SK-N-SH (cell line): ENCODE measurements around the gene DUOXA2. TPM values are rescaled to one million over a fixed set of nuclear protein-coding genes. Genes with fewer than 3 reads are reported as not detected.

Source experiments
- CTCF ChIA-PET: fragments of 300-600, 350-600 bp; formaldehyde crosslinking; extraction: SDS; loops from one replicate; lab custom pipeline; 2021; lab: Yijun Ruan, JAX
- POLR2A ChIA-PET: fragments of 350-600 bp; sonication (Branson Sonifier 250); formaldehyde crosslinking; extraction: SDS; loops from one replicate; lab custom pipeline; 2020; ENCODE audit warnings: antibody characterized with exemption, inconsistent platforms; lab: Yijun Ruan, JAX
- DNase-seq: peaks from one replicate; pipeline ENCODE4 v3.0.0; 2012
- H2AFZ ChIP-seq: fragments of 200-600 bp; sonication (generic); 2 replicates; pipeline ENCODE4 v1.8.1; 2016; ENCODE audit warnings: antibody characterized with exemption, mild to moderate bottlenecking, low read depth
- H3F3A ChIP-seq: fragments of 200-600 bp; sonication (generic); replicated peaks from 2 replicates; pipeline ENCODE3; 2016; ENCODE audit warnings: antibody characterized with exemption, mild to moderate bottlenecking; ENCODE audit not compliant: insufficient read depth
- H3K27ac ChIP-seq, 2 experiments: fragments of 200-500 bp in 1 of 2; fragments of 200-600 bp in 1 of 2; sonication (Bioruptor generic) in 1 of 2; sonication (generic), shearing (Covaris generic) in 1 of 2; 2 replicates each; pipeline versions ENCODE4 v1.5.1 to v1.6.1; 2014 to 2016; ENCODE audit warnings: low read depth in 2 of 2, inconsistent platforms in 1 of 2, low read length in 1 of 2, mild to moderate bottlenecking in 1 of 2, mixed read lengths in 1 of 2
- H3K27me3 ChIP-seq: fragments of 200-600 bp; sonication (generic), shearing (Covaris generic); 2 replicates; pipeline ENCODE4 v1.6.1; 2016; ENCODE audit warnings: mixed run types; ENCODE audit not compliant: insufficient read depth
- H3K36me3 ChIP-seq, 2 experiments: fragments of 200-500 bp in 1 of 2; fragments of 200-600 bp in 1 of 2; sonication (Bioruptor generic) in 1 of 2; sonication (generic) in 1 of 2; replicated peaks in 1 of 2; 2 replicates each; pipeline versions ENCODE3 to v1.5.1; 2014 to 2016; ENCODE audit warnings: low read length in 1 of 2, mild to moderate bottlenecking in 1 of 2; ENCODE audit not compliant: insufficient read depth in 2 of 2, control insufficient read depth in 1 of 2
- H3K4me1 ChIP-seq, 2 experiments: fragments of 200-500 bp in 1 of 2; fragments of 200-600 bp in 1 of 2; sonication (Bioruptor generic) in 1 of 2; sonication (generic), shearing (Covaris generic) in 1 of 2; 2 replicates each; pipeline versions ENCODE4 v1.5.1 to v1.6.1; 2014 to 2016; ENCODE audit warnings: low read depth in 1 of 2, low read length in 1 of 2, mixed run types in 1 of 2; ENCODE audit not compliant: insufficient read depth in 2 of 2, control insufficient read depth in 1 of 2
- H3K4me2 ChIP-seq: fragments of 200-600 bp; sonication (generic), shearing (Covaris generic); 2 replicates; pipeline ENCODE4 v1.6.1; 2017; ENCODE audit warnings: mixed run types
- H3K4me3 ChIP-seq, 2 experiments: fragments of 200-500 bp in 1 of 2; fragments of 200-600 bp in 1 of 2; sonication (Bioruptor generic) in 1 of 2; sonication (generic), shearing (Covaris generic) in 1 of 2; 2 replicates each; pipeline versions ENCODE4 v1.5.1 to v1.8.1; 2014 to 2016; ENCODE audit warnings: low read depth in 2 of 2, inconsistent platforms in 1 of 2, low read length in 1 of 2, mild to moderate bottlenecking in 1 of 2, mixed read lengths in 1 of 2, moderate library complexity in 1 of 2
- H3K79me2 ChIP-seq: fragments of 200-600 bp; sonication (generic); 2 replicates; pipeline ENCODE4 v1.8.1; 2017; ENCODE audit warnings: mild to moderate bottlenecking; ENCODE audit not compliant: insufficient read depth
- H3K9ac ChIP-seq: fragments of 200-600 bp; sonication (generic); 2 replicates; pipeline ENCODE4 v1.6.1; 2017; ENCODE audit warnings: mixed run types
- H3K9me2 ChIP-seq: fragments of 200-600 bp; sonication (generic); 2 replicates; pipeline ENCODE4 v1.6.1; 2017; ENCODE audit warnings: mixed run types
- H3K9me3 ChIP-seq: fragments of 200-600 bp; sonication (generic); 2 replicates; pipeline ENCODE4 v1.6.1; 2017; ENCODE audit warnings: mixed run types, mild to moderate bottlenecking, moderate library complexity
- H4K20me1 ChIP-seq: fragments of 200-600 bp; sonication (generic); 2 replicates; pipeline ENCODE4 v1.6.1; 2017; ENCODE audit warnings: mild to moderate bottlenecking, mixed run types; ENCODE audit not compliant: insufficient read depth
- CHD2 ChIP-seq: fragments of 150-350 bp; IDR thresholded peaks from 2 replicates; pipeline ENCODE4 v1.6.1; 2018; ENCODE audit warnings: low read length; ENCODE audit not compliant: partially characterized antibody
- CTCF ChIP-seq: fragments of 200-600 bp; sonication (generic); IDR thresholded peaks from 2 replicates; pipeline ENCODE4 v1.6.1; 2017; ENCODE audit warnings: antibody characterized with exemption, mild to moderate bottlenecking, moderate library complexity
- ELF1 ChIP-seq: IDR thresholded peaks from 2 replicates; pipeline ENCODE4 v1.4.0; 2012
- EP300 ChIP-seq, 2 experiments: IDR thresholded peaks; 2 replicates each; pipeline versions ENCODE4 v1.4.0 to v1.6.1; 2012; ENCODE audit warnings: borderline replicate concordance in 1 of 2, low read depth in 1 of 2, low read length in 1 of 2
- EZH2phosphoT487 ChIP-seq: fragments of 200-600 bp; sonication (generic); IDR thresholded peaks from 2 replicates; pipeline ENCODE4 v1.6.1; 2017; ENCODE audit warnings: low read depth, mixed run types, mild to moderate bottlenecking, antibody characterized with exemption, moderate library complexity, borderline replicate concordance
- FOXJ3 ChIP-seq: sonication (generic); formaldehyde crosslinking; IDR thresholded peaks from 2 replicates; pipeline ENCODE4 v1.5.1; 2020; ENCODE audit warnings: mild to moderate bottlenecking, missing genetic modification reagents
- FOXM1 ChIP-seq: IDR thresholded peaks from 2 replicates; pipeline ENCODE4 v1.4.0; 2012; ENCODE audit warnings: low read depth, mild to moderate bottlenecking
- GABPA ChIP-seq: IDR thresholded peaks from 2 replicates; pipeline ENCODE4 v1.4.0; 2012; ENCODE audit warnings: low read depth, mild to moderate bottlenecking
- MEF2A ChIP-seq: IDR thresholded peaks from 2 replicates; pipeline ENCODE4 v1.4.0; 2012; ENCODE audit warnings: low read depth, borderline replicate concordance
- NFIC ChIP-seq: IDR thresholded peaks from 2 replicates; pipeline ENCODE4 v1.4.0; 2012; ENCODE audit warnings: borderline replicate concordance
- NRF1 ChIP-seq: IDR thresholded peaks from 2 replicates; pipeline ENCODE4 v1.6.1; 2012; ENCODE audit warnings: low read depth, mild to moderate bottlenecking, low read length
- POLR2AphosphoS5 ChIP-seq: IDR thresholded peaks from 2 replicates; pipeline ENCODE4 v1.6.1; 2012; ENCODE audit warnings: low read depth, low read length
- RFX5 ChIP-seq: IDR thresholded peaks from 2 replicates; pipeline ENCODE4 v1.6.1; 2012; ENCODE audit warnings: mild to moderate bottlenecking, improper control_type of control experiment, low read length
- SIN3A ChIP-seq: IDR thresholded peaks from 2 replicates; pipeline ENCODE4 v1.6.1; 2012; ENCODE audit warnings: low read depth, mild to moderate bottlenecking, low read length, moderate library complexity, borderline replicate concordance
- TEAD4 ChIP-seq: IDR thresholded peaks from 2 replicates; pipeline ENCODE4 v1.4.0; 2012; ENCODE audit warnings: mild to moderate bottlenecking, borderline replicate concordance; ENCODE audit not compliant: insufficient read depth
- YY1 ChIP-seq: IDR thresholded peaks from 2 replicates; pipeline ENCODE4 v1.4.0; 2012; ENCODE audit warnings: low read depth, mild to moderate bottlenecking
- WGBS: methylation state at CpG from one replicate; pipeline ENCODE4 v1.1.6; 2017; ENCODE audit warnings: low lambda C conversion rate; 5-methylcytosine and 5-hydroxymethylcytosine counted together
- polyA plus RNA-seq, 3 experiments: library from polyadenylated mRNA; depleted of rRNA; stranded (reverse); fragments of >200 nt; gene quantifications; 2 replicates each; pipeline ENCODE4 v1.2.3, GENCODE V29; 2012
- TF ChIP-seq, protein P1 (sequence below): IDR thresholded peaks from 2 replicates; pipeline ENCODE4 v1.4.0; 2012; ENCODE audit warnings: low read depth
- TF ChIP-seq, protein P2 (sequence below): fragments of 150-350 bp; IDR thresholded peaks from 2 replicates; pipeline ENCODE4 v1.6.1; 2017; ENCODE audit warnings: antibody characterized with exemption, low read length, low read depth, borderline replicate concordance

Gene DUOXA2
- polyA plus RNA-seq, 1 of the 3 experiments (the other 2 are of a cell fraction): not detected

DNA sequence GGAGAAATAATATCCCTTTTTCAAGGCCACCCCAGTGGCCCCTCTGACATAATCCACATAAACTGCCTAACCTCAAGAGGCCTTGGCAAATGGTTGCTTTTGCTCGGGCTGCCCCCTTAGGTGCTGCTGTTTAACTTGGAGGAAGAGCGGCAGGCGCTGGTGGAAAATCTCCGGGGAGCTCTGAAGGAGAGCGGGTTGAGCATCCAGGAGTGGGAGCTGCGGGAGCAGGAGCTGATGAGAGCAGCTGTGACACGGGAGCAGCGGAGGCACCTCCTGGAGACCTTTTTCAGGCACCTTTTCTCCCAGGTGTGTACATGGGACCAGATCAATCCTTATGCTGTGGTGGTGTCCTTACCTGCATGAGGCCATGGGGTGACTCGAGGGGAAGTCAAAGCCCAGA is 30.6 kb downstream of the DUOXA2 start:
- Histone ChIP-seq H2AFZ (no peak overlapping the region), H4K20me1 (no peaks in the 10 kb centered on the region), H3K79me2 (no peaks in the 10 kb centered on the region), H3K4me2 (no peak overlapping the region), H3K36me3 (no peaks in the 10 kb centered on the region), H3K27me3 (no peaks in the 10 kb centered on the region), H3K4me1 (peaks cover 12 to 13% of the 10 kb centered on the region in 2 experiments; a peak in 3 of 4 replicates), H3K27ac (no peak overlapping the region), H3K9me3 (no peaks in the 10 kb centered on the region), H3K4me3 (no peak overlapping the region), H3K9me2 (no peaks in the 10 kb centered on the region), H3F3A (no peaks in the 10 kb centered on the region), H3K9ac (no peak overlapping the region)
- TF ChIP-seq TEAD4 (no peak), EP300 (IDR thresholded peaks at IDR 0.05; ENCODE audit: borderline replicate concordance in 1 of 2, low read depth in 1 of 2, low read length in 1 of 2) (no peak), YY1 (no peak), FOXJ3 (CRISPR knock-in tag) (no peak), POLR2AphosphoS5 (no peak), NFIC (no peak)
- TF ChIP-seq, protein P1, sequence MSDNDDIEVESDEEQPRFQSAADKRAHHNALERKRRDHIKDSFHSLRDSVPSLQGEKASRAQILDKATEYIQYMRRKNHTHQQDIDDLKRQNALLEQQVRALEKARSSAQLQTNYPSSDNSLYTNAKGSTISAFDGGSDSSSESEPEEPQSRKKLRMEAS: no peak
- CTCF ChIA-PET: interaction anchor here (1.2 to 1.8 kb wide), 3 partner anchors 14 to 27 kb away, joined by 3 to 9 read pairs (median 6); partner anchors contain the start of genes DUOX1 and DUOXA1
- DNase-seq: no peak
- POLR2A ChIA-PET: no interaction called here
- WGBS: 86% methylated on average over 9 of the region's 9 CpGs

DNA sequence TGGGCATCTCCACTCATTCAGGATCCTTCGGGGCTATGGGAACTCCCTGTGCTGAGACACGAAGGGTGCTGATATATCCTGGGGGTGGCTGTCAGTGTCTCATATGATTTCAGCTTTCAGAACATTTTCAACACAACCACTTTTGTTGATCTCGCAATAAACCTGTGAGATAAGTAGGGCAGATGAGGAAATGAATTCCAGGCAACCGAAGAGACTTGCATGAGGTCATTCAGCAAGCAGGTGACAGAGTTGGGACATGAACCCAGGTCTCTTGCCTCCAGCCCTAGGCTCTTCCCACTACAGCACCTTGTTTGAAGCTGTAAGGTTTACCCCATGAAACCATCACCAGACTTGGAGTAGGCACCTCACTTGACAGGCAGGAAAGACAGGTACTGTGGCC is 32.3 kb downstream of the DUOXA2 start:
- Histone ChIP-seq H3K36me3 (no peaks in the 10 kb centered on the region), H3K9ac (no peak overlapping the region), H3K27ac (no peak overlapping the region), H3K9me3 (no peaks in the 10 kb centered on the region), H3K4me3 (no peak overlapping the region), H3K4me2 (no peak overlapping the region), H3F3A (no peaks in the 10 kb centered on the region), H4K20me1 (no peaks in the 10 kb centered on the region), H3K27me3 (no peaks in the 10 kb centered on the region), H3K4me1 (peaks cover 12 to 13% of the 10 kb centered on the region in 2 experiments; a peak in 3 of 4 replicates), H2AFZ (no peak overlapping the region), H3K9me2 (no peaks in the 10 kb centered on the region), H3K79me2 (no peaks in the 10 kb centered on the region)
- ChIA-PET CTCF (interaction anchor here (4.3 kb wide), 1 partner anchor 28 kb away, joined by 25 read pairs; no protein-coding TSS in a partner anchor), POLR2A (interaction anchor here (0.9 kb wide), 1 partner anchor 28 kb away, joined by 3 read pairs; no protein-coding TSS in a partner anchor)
- 83% methylated on average over 4 of the region's 4 CpGs for WGBS
- no peak for DNase-seq
- no peak for TF ChIP-seq EZH2phosphoT487
- no peak for TF ChIP-seq RFX5
- TF ChIP-seq MEF2A: no peak
- TF ChIP-seq ELF1: no peak
- no peak for TF ChIP-seq FOXM1
- TF ChIP-seq, protein P2, sequence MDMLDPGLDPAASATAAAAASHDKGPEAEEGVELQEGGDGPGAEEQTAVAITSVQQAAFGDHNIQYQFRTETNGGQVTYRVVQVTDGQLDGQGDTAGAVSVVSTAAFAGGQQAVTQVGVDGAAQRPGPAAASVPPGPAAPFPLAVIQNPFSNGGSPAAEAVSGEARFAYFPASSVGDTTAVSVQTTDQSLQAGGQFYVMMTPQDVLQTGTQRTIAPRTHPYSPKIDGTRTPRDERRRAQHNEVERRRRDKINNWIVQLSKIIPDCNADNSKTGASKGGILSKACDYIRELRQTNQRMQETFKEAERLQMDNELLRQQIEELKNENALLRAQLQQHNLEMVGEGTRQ: no peak
- TF ChIP-seq GABPA: no peak
- no peak for TF ChIP-seq CHD2
- TF ChIP-seq SIN3A: no peak
- no peak for TF ChIP-seq CTCF
- TF ChIP-seq NRF1: no peak
